ENCODE measurements around the gene COL15A1. TPM values are rescaled to one million over a fixed set of nuclear protein-coding genes. Genes with fewer than 3 reads are reported as not detected.

COL15A1 gene
- total and polyA plus RNA-seq, 2 of the 13 experiments (the other 11 are each of a cell fraction or from before 2014, with no cell fraction given) = not detected

GRCh38 chr9:99024959-99025358 lies 81.3 kb downstream of the COL15A1 start:
- H3K4me3 ChIP-seq (replicated peaks in 1 of 3; ENCODE audit: insufficient read depth in 1 of 3, low read depth in 2 of 3, low read length in 3 of 3) = no peak overlapping the region
- no peaks in the 10 kb centered on the region for H3K4me1 ChIP-seq (ENCODE audit: insufficient read depth, low read length)
- ChIA-PET POLR2A (no interaction called here), CTCF (ENCODE audit: low intra/inter-chr PET ratio, low total read pairs) (no interaction called here)
- no peaks in the 10 kb centered on the region for H4K20me1 ChIP-seq (ENCODE audit: insufficient read depth, low read length)
- peaks cover 0 to 16% of the 10 kb centered on the region in 2 experiments; a peak in 2 of 5 replicates for H3K27me3 ChIP-seq (ENCODE audit: control insufficient read depth in 1 of 2, insufficient read depth in 2 of 2, low read length in 2 of 2)
- in situ Hi-C loops (cut with HindIII; ENCODE audit: extremely low pct_ligation_motif_present, low pct_unique_long_range_greater_than_20kb) = no loop called here
- no peaks in the 10 kb centered on the region for H3K36me3 ChIP-seq (replicated peaks in 1 of 2; ENCODE audit: control insufficient read depth in 1 of 2, insufficient read depth in 2 of 2, low read length in 2 of 2)
- ATAC-seq = no peak
- H3K79me2 ChIP-seq (ENCODE audit: insufficient read depth, low read length) = no peaks in the 10 kb centered on the region
- H3K4me2 ChIP-seq (ENCODE audit: low read depth, low read length) = no peak overlapping the region
- no peak overlapping the region for H3K27ac ChIP-seq (ENCODE audit: extremely low read length, insufficient read depth, low read length)
- 13% methylated on average over 6 of the region's 6 CpGs for WGBS (ENCODE audit: low lambda C conversion rate)
- no peak overlapping the region for H3K9ac ChIP-seq (ENCODE audit: insufficient read depth, low read depth, low read length)
- no peaks in the 10 kb centered on the region for H3K9me3 ChIP-seq (ENCODE audit: low read length)
- no peak for DNase-seq (ENCODE audit: low spot score)
- no peak for FAIRE-seq
- no peak for TF ChIP-seq MYC (CRISPR knock-in tag; IDR thresholded peaks at IDR 0.05; ENCODE audit: borderline replicate concordance)
- TF ChIP-seq ZNF550 (CRISPR knock-in tag; IDR thresholded peaks at IDR 0.05; ENCODE audit: borderline replicate concordance) = no peak
- TF ChIP-seq PITX1 (CRISPR knock-in tag; IDR thresholded peaks at IDR 0.05) = no peak
- TF ChIP-seq, protein P1, sequence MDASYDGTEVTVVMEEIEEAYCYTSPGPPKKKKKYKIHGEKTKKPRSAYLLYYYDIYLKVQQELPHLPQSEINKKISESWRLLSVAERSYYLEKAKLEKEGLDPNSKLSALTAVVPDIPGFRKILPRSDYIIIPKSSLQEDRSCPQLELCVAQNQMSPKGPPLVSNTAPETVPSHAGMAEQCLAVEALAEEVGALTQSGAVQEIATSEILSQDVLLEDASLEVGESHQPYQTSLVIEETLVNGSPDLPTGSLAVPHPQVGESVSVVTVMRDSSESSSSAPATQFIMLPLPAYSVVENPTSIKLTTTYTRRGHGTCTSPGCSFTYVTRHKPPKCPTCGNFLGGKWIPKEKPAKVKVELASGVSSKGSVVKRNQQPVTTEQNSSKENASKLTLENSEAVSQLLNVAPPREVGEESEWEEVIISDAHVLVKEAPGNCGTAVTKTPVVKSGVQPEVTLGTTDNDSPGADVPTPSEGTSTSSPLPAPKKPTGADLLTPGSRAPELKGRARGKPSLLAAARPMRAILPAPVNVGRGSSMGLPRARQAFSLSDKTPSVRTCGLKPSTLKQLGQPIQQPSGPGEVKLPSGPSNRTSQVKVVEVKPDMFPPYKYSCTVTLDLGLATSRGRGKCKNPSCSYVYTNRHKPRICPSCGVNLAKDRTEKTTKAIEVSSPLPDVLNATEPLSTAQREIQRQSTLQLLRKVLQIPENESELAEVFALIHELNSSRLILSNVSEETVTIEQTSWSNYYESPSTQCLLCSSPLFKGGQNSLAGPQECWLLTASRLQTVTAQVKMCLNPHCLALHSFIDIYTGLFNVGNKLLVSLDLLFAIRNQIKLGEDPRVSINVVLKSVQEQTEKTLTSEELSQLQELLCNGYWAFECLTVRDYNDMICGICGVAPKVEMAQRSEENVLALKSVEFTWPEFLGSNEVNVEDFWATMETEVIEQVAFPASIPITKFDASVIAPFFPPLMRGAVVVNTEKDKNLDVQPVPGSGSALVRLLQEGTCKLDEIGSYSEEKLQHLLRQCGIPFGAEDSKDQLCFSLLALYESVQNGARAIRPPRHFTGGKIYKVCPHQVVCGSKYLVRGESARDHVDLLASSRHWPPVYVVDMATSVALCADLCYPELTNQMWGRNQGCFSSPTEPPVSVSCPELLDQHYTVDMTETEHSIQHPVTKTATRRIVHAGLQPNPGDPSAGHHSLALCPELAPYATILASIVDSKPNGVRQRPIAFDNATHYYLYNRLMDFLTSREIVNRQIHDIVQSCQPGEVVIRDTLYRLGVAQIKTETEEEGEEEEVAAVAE (CRISPR knock-in tag; IDR thresholded peaks at IDR 0.05; ENCODE audit: borderline replicate concordance) = no peak
- TF ChIP-seq SNRNP70 (IDR thresholded peaks at IDR 0.05; ENCODE audit: low read depth, low read length) = no peak
- no peak for TF ChIP-seq ZNF878 (CRISPR knock-in tag; IDR thresholded peaks at IDR 0.05)
- no peak for TF ChIP-seq ZNF639 (CRISPR knock-in tag; conservative IDR thresholded peaks at IDR 0.05)
- BruUV-seq (replicated peaks) = no TSS peak
- intact Hi-C loops (cut with micrococcal nuclease; ENCODE audit: unreplicated experiment) = no loop called here
- no peak overlapping the region for H2AFZ ChIP-seq (ENCODE audit: low read length)
